Neutrophil (primary cell): Measurements from ENCODE around the gene RRP8.

ENCODE experiments used
- H3K27ac ChIP-seq: fragments of 200-600 bp; sonication (generic); 2 replicates; pipeline ENCODE4 v1.5.1; 2016; ENCODE audit warnings: mild to moderate bottlenecking, moderate library complexity
- H3K27me3 ChIP-seq: fragments of 200-600 bp; sonication (generic); 2 replicates; pipeline ENCODE4 v1.6.0; 2016; ENCODE audit warnings: mild to moderate bottlenecking
- H3K36me3 ChIP-seq: fragments of 200-600 bp; sonication (generic); 2 replicates; pipeline ENCODE4 v1.5.1; 2017
- H3K4me1 ChIP-seq, 2 experiments: fragments of 200-600 bp in 1 of 2; sonication (generic) in 1 of 2; 1 replicate in 1 of 2; 2 replicates in 1 of 2; pipeline versions ENCODE4 v1.5.1 to v1.6.1; 2013 to 2016; ENCODE audit warnings: low read depth in 1 of 2, low read length in 1 of 2, mild to moderate bottlenecking in 1 of 2, moderate library complexity in 1 of 2; ENCODE audit not compliant: control insufficient read depth in 1 of 2, insufficient read depth in 1 of 2
- H3K4me3 ChIP-seq, 2 experiments: fragments of 200-600 bp in 1 of 2; sonication (generic) in 1 of 2; 1 replicate in 1 of 2; 2 replicates in 1 of 2; pipeline ENCODE4 v1.5.1; 2013 to 2016; ENCODE audit warnings: low read depth in 1 of 2, low read length in 1 of 2, mild to moderate bottlenecking in 1 of 2, moderate library complexity in 1 of 2
- H3K9me3 ChIP-seq: fragments of 200-600 bp; sonication (generic); 2 replicates; pipeline ENCODE4 v1.5.1; 2016
- CTCF ChIP-seq: fragments of 200-600 bp; sonication (generic); IDR thresholded peaks from 2 replicates; pipeline ENCODE4 v1.5.1; 2016; ENCODE audit warnings: antibody characterized with exemption

The RRP8 gene

GRCh38 chr11:6599449-6599848 lies 4.0 kb downstream of the RRP8 start:
- peaks cover 58% of the 10 kb centered on the region for H3K36me3 ChIP-seq
- no peak overlapping the region for H3K4me3 ChIP-seq
- peaks cover 22 to 26% of the 10 kb centered on the region in 2 experiments for H3K4me1 ChIP-seq
- TF ChIP-seq CTCF: no peak
- no peak overlapping the region for H3K27ac ChIP-seq
- H3K9me3 ChIP-seq: no peaks in the 10 kb centered on the region
- H3K27me3 ChIP-seq: no peaks in the 10 kb centered on the region

GRCh38 chr11:6598555-6598954 lies 4.9 kb downstream of the RRP8 start:
- no peaks in the 10 kb centered on the region for H3K9me3 ChIP-seq
- peaks cover 16 to 20% of the 10 kb centered on the region in 2 experiments for H3K4me1 ChIP-seq
- TF ChIP-seq CTCF: no peak
- no peak overlapping the region for H3K4me3 ChIP-seq
- H3K36me3 ChIP-seq: peaks cover 59% of the 10 kb centered on the region
- no peaks in the 10 kb centered on the region for H3K27me3 ChIP-seq
- no peak overlapping the region for H3K27ac ChIP-seq

GRCh38 chr11:6596239-6596877 lies 7.1 kb downstream of the RRP8 start:
- no peaks in the 10 kb centered on the region for H3K27me3 ChIP-seq
- H3K27ac ChIP-seq: no peak overlapping the region
- H3K9me3 ChIP-seq: no peaks in the 10 kb centered on the region
- H3K36me3 ChIP-seq: peaks cover 58% of the 10 kb centered on the region
- H3K4me3 ChIP-seq: no peak overlapping the region
- TF ChIP-seq CTCF: no peak
- no peaks in the 10 kb centered on the region for H3K4me1 ChIP-seq

GRCh38 chr11:6594142-6594768 lies 9.2 kb downstream of the RRP8 start:
- H3K27ac ChIP-seq: no peak overlapping the region
- peaks cover 37% of the 10 kb centered on the region for H3K36me3 ChIP-seq
- no peak overlapping the region for H3K4me3 ChIP-seq
- H3K27me3 ChIP-seq: no peaks in the 10 kb centered on the region
- no peaks in the 10 kb centered on the region for H3K4me1 ChIP-seq
- no peaks in the 10 kb centered on the region for H3K9me3 ChIP-seq
- no peak for TF ChIP-seq CTCF

- no peak for TF ChIP-seq CTCF
- no peak overlapping the region for H3K4me3 ChIP-seq
- H3K27me3 ChIP-seq: no peaks in the 10 kb centered on the region
- H3K4me1 ChIP-seq: no peaks in the 10 kb centered on the region
- no peak overlapping the region for H3K27ac ChIP-seq
- H3K9me3 ChIP-seq: no peaks in the 10 kb centered on the region
- H3K36me3 ChIP-seq: no peaks in the 10 kb centered on the region
Observed at GRCh38 chr11:6588018-6588417, 15.4 kb downstream of the RRP8 start.
